HepG2 (cell line): ENCODE results near the gene FAM131A. TPM values are rescaled to one million over a fixed set of nuclear protein-coding genes. Genes with fewer than 3 reads are reported as not detected.
A peak's percentile ranks its signal among the peaks of the same experiment; 100 is the strongest.

Experiments used
- ATF7-NPFF ChIP-seq: sonication (generic); formaldehyde crosslinking; IDR thresholded peaks from 2 replicates; pipeline ENCODE4 v1.8.1; 2023; ENCODE audit warnings: mild to moderate bottlenecking, low read depth, missing genetic modification reagents, moderate library complexity
- BHLHE40 ChIP-seq: IDR thresholded peaks from 2 replicates; pipeline ENCODE4 v1.6.1; 2011; ENCODE audit warnings: low read length, improper control_type of control experiment
- CHCHD3 ChIP-seq: sonication (generic); formaldehyde crosslinking; IDR thresholded peaks from 2 replicates; pipeline ENCODE4 v1.8.0; 2022; ENCODE audit warnings: mild to moderate bottlenecking, missing genetic modification reagents, moderate library complexity
- GABPA ChIP-seq, 2 experiments: IDR thresholded peaks; 2 replicates each; pipeline ENCODE4 v1.6.1; 2011 to 2016; ENCODE audit warnings: low read depth in 2 of 2, low read length in 1 of 2, missing biosample characterization in 1 of 2, missing genetic modification characterization in 1 of 2
- HDAC1 ChIP-seq: sonication (generic); formaldehyde crosslinking; IDR thresholded peaks from 2 replicates; pipeline ENCODE4 v1.5.1; 2020; ENCODE audit warnings: mild to moderate bottlenecking, missing genetic modification reagents
- MAZ ChIP-seq, 2 experiments: sonication (generic) in 1 of 2; formaldehyde crosslinking in 1 of 2; IDR thresholded peaks; 2 replicates each; pipeline versions ENCODE4 v1.5.0 to v1.6.1; 2012 to 2020; ENCODE audit warnings: low read depth in 2 of 2, mild to moderate bottlenecking in 2 of 2, borderline replicate concordance in 1 of 2, improper control_type of control experiment in 1 of 2, low read length in 1 of 2, missing genetic modification reagents in 1 of 2, moderate library complexity in 1 of 2
- ZBTB40 ChIP-seq, 2 experiments: fragments of 450-650 bp in 1 of 2; sonication (generic) in 1 of 2; formaldehyde crosslinking in 1 of 2; IDR thresholded peaks; 2 replicates each; pipeline versions ENCODE4 v1.6.1 to v1.8.0; 2016 to 2022; ENCODE audit warnings: antibody characterized with exemption in 1 of 2, mild to moderate bottlenecking in 1 of 2, missing genetic modification reagents in 1 of 2
- ZFP37 ChIP-seq: sonication (generic); formaldehyde crosslinking; IDR thresholded peaks from 2 replicates; pipeline ENCODE4 v1.4.0; 2020; ENCODE audit warnings: missing genetic modification reagents, borderline replicate concordance
- ZFP90 ChIP-seq: sonication (generic); formaldehyde crosslinking; IDR thresholded peaks from 2 replicates; pipeline ENCODE4 v1.8.0; 2022; ENCODE audit warnings: missing genetic modification reagents, mild to moderate bottlenecking, inconsistent platforms, borderline replicate concordance
- ZNF850 ChIP-seq: sonication (generic); formaldehyde crosslinking; conservative IDR thresholded peaks from 2 replicates; pipeline ENCODE4 v1.9.0; 2021; ENCODE audit warnings: mild to moderate bottlenecking, missing genetic modification reagents
- ZNF883 ChIP-seq: sonication (generic); formaldehyde crosslinking; IDR thresholded peaks from 2 replicates; pipeline ENCODE4 v1.5.1; 2020; ENCODE audit warnings: mild to moderate bottlenecking, missing genetic modification reagents; ENCODE audit errors: not compliant biosample characterization
- polyA plus RNA-seq, 8 experiments: library from polyadenylated mRNA; depleted of rRNA in 3 of 8; stranded (reverse) in 7 of 8; unstranded in 1 of 8; fragments of >200 nt; fragmentation: Illumina TruSeq in 4 of 8; extraction: Trizol in 4 of 8; gene quantifications; 2 replicates each; pipeline versions ENCODE4 v1.2.1 to v1.2.3, GENCODE V29; 2011 to 2016; ENCODE audit warnings: low read depth in 4 of 8, missing spikeins in 1 of 8, mixed read lengths in 1 of 8; ENCODE audit not compliant: insufficient read depth in 1 of 8
- total RNA-seq, 5 experiments: library from RNA; depleted of rRNA; stranded (reverse); fragments of >200 nt; fragmentation: Illumina TruSeq; extraction: Trizol; gene quantifications; 2 replicates each; pipeline ENCODE4 v1.2.3, GENCODE V29; 2016; ENCODE audit warnings: low read depth in 1 of 5
- TF ChIP-seq, protein P1 (sequence below): sonication (generic); formaldehyde crosslinking; IDR thresholded peaks from 2 replicates; pipeline ENCODE4 v1.5.1; 2020; ENCODE audit warnings: mild to moderate bottlenecking, missing genetic modification reagents
- TF ChIP-seq, protein P2 (sequence below): fragments of 450-650 bp; IDR thresholded peaks from 2 replicates; pipeline ENCODE4 v1.6.1; 2016

Gene FAM131A
- total and polyA plus RNA-seq, 2 of the 13 experiments (the other 11 are each of a cell fraction or from before 2014, with no cell fraction given), result 9.2 to 9.3 TPM

- TF ChIP-seq MAZ (IDR thresholded peaks at IDR 0.05; ENCODE audit: borderline replicate concordance, low read depth, low read length) (no peak), MAZ (CRISPR knock-in tag; IDR thresholded peaks at IDR 0.05; ENCODE audit: low read depth) (peak; percentile 13), ZBTB40 (IDR thresholded peaks at IDR 0.05) (no peak), ZBTB40 (CRISPR knock-in tag; IDR thresholded peaks at IDR 0.05) (peak; percentile 13; the same call in 1 of the 2 replicates), BHLHE40 (0 out of 2 replicates have a peak, but pooled peaks have one; percentile 33), GABPA (IDR thresholded peaks at IDR 0.05; ENCODE audit: low read depth, low read length) (no peak), GABPA (CRISPR knock-in tag; IDR thresholded peaks at IDR 0.05; ENCODE audit: low read depth) (0 out of 2 replicates have a peak, but pooled peaks have one; percentile 40), HDAC1 (peak; percentile 6; the same call in 1 of the 2 replicates), ATF7-NPFF (0 out of 2 replicates have a peak, but pooled peaks have one; percentile 43), ZFP90 (CRISPR knock-in tag) (no peak), ZNF850 (CRISPR knock-in tag) (no peak), ZNF883 (CRISPR knock-in tag) (peak; percentile 25), CHCHD3 (no peak), ZFP37 (CRISPR knock-in tag) (0 out of 2 replicates have a peak, but pooled peaks have one; percentile 19)
- TF ChIP-seq, protein P1, sequence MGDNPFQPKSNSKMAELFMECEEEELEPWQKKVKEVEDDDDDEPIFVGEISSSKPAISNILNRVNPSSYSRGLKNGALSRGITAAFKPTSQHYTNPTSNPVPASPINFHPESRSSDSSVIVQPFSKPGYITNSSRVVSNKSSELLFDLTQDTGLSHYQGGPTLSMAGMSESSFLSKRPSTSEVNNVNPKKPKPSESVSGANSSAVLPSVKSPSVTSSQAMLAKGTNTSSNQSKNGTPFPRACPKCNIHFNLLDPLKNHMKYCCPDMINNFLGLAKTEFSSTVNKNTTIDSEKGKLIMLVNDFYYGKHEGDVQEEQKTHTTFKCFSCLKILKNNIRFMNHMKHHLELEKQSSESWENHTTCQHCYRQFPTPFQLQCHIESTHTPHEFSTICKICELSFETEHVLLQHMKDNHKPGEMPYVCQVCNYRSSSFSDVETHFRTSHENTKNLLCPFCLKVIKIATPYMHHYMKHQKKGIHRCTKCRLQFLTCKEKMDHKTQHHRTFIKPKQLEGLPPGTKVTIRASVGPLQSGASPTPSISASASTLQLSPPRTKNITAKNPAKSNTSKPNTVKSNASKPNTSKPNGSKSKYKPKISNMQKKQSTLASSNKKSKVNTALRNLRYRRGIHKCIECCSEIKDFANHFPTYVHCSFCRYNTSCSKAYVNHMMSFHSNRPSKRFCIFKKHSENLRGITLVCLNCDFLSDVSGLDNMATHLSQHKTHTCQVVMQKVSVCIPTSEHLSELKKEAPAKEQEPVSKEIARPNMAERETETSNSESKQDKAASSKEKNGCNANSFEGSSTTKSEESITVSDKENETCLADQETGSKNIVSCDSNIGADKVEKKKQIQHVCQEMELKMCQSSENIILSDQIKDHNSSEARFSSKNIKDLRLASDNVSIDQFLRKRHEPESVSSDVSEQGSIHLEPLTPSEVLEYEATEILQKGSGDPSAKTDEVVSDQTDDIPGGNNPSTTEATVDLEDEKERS (CRISPR knock-in tag), result no peak
- TF ChIP-seq, protein P2, sequence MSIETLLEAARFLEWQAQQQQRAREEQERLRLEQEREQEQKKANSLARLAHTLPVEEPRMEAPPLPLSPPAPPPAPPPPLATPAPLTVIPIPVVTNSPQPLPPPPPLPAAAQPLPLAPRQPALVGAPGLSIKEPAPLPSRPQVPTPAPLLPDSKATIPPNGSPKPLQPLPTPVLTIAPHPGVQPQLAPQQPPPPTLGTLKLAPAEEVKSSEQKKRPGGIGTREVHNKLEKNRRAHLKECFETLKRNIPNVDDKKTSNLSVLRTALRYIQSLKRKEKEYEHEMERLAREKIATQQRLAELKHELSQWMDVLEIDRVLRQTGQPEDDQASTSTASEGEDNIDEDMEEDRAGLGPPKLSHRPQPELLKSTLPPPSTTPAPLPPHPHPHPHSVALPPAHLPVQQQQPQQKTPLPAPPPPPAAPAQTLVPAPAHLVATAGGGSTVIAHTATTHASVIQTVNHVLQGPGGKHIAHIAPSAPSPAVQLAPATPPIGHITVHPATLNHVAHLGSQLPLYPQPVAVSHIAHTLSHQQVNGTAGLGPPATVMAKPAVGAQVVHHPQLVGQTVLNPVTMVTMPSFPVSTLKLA, result peak; percentile 22; the same call in 1 of the 2 replicates
Measured at GRCh38 chr3:184378651-184379357, 41.4 kb downstream of the FAM131A start (continued).
